HepG2 (cell line): ENCODE results near the gene MAN1A1. TPM values are rescaled to one million over a fixed set of nuclear protein-coding genes. Genes with fewer than 3 reads are reported as not detected.

Source experiments
- ARNT ChIP-seq: fragments of 450-650 bp; IDR thresholded peaks from 2 replicates; pipeline ENCODE4 v1.6.1; 2017
- BRD4 ChIP-seq: sonication (generic); formaldehyde crosslinking; IDR thresholded peaks from 2 replicates; pipeline ENCODE4 v1.4.0; 2020; ENCODE audit warnings: missing genetic modification reagents
- CBFB ChIP-seq: sonication (generic); formaldehyde crosslinking; IDR thresholded peaks from 2 replicates; pipeline ENCODE4 v1.4.0; 2020; ENCODE audit warnings: missing genetic modification reagents
- CREB1 ChIP-seq, 2 experiments: fragments of 450-650 bp in 1 of 2; IDR thresholded peaks; 2 replicates each; pipeline ENCODE4 v1.6.1; 2016 to 2017; ENCODE audit warnings: control low read depth in 1 of 2, mild to moderate bottlenecking in 1 of 2, missing compliant biosample characterization in 1 of 2, missing genetic modification characterization in 1 of 2
- DR1 ChIP-seq: sonication (generic); formaldehyde crosslinking; IDR thresholded peaks from 2 replicates; pipeline ENCODE4 v1.8.0; 2021; ENCODE audit warnings: mild to moderate bottlenecking, missing genetic modification reagents, inconsistent platforms
- EP300 ChIP-seq, 3 experiments: sonication (generic) in 1 of 3; formaldehyde crosslinking in 1 of 3; IDR thresholded peaks; 2 replicates each; pipeline versions ENCODE4 v1.5.1 to v1.6.1; 2011 to 2020; ENCODE audit warnings: low read depth in 2 of 3, low read length in 2 of 3, borderline replicate concordance in 1 of 3, improper control_type of control experiment in 1 of 3, mild to moderate bottlenecking in 1 of 3, missing genetic modification reagents in 1 of 3, moderate library complexity in 1 of 3
- GATA4 ChIP-seq: sonication (generic); IDR thresholded peaks from 2 replicates; pipeline ENCODE4 v1.6.1; 2016; ENCODE audit warnings: antibody characterized with exemption, low read depth, borderline replicate concordance
- GATAD2A ChIP-seq: IDR thresholded peaks from 2 replicates; pipeline ENCODE4 v1.6.1; 2016
- ISX ChIP-seq: sonication (generic); formaldehyde crosslinking; conservative IDR thresholded peaks from 2 replicates; pipeline ENCODE4 v1.5.0; 2020; ENCODE audit warnings: missing genetic modification reagents
- KDM2A ChIP-seq: sonication (generic); formaldehyde crosslinking; IDR thresholded peaks from 2 replicates; pipeline ENCODE4 v1.4.0; 2020; ENCODE audit warnings: low read depth, missing genetic modification reagents, borderline replicate concordance
- MAFK ChIP-seq, 2 experiments: IDR thresholded peaks in 1 of 2; conservative IDR thresholded peaks in 1 of 2; 2 replicates each; pipeline ENCODE4 v1.6.1; 2011; ENCODE audit warnings: improper control_type of control experiment in 2 of 2, low read length in 2 of 2
- MBD4 ChIP-seq: IDR thresholded peaks from 2 replicates; pipeline ENCODE4 v1.6.1; 2012; ENCODE audit warnings: low read length, inconsistent platforms, borderline replicate concordance
- MIXL1 ChIP-seq: IDR thresholded peaks from 2 replicates; pipeline ENCODE4 v1.6.1; 2016
- MLLT10 ChIP-seq: sonication (generic); formaldehyde crosslinking; IDR thresholded peaks from 2 replicates; pipeline ENCODE4 v1.4.0; 2020; ENCODE audit warnings: missing genetic modification reagents
- NFIC ChIP-seq: IDR thresholded peaks from 2 replicates; pipeline ENCODE4 v1.6.1; 2012; ENCODE audit warnings: mild to moderate bottlenecking, low read length, inconsistent platforms
- RBM22 ChIP-seq: fragments of 200-400 bp; formaldehyde crosslinking; optimal IDR thresholded peaks from 2 replicates; pipeline ENCODE3; 2017; ENCODE audit warnings: mild to moderate bottlenecking, low read length, moderate library complexity
- RCOR2 ChIP-seq: IDR thresholded peaks from 2 replicates; pipeline ENCODE4 v1.6.1; 2016; ENCODE audit warnings: missing biosample characterization, missing genetic modification reagents
- SSRP1 ChIP-seq: IDR thresholded peaks from 2 replicates; pipeline ENCODE4 v1.6.1; 2016; ENCODE audit warnings: control low read depth
- ZNF17 ChIP-seq: sonication (generic); formaldehyde crosslinking; IDR thresholded peaks from 2 replicates; pipeline ENCODE4 v1.5.0; 2020; ENCODE audit warnings: mild to moderate bottlenecking, missing genetic modification reagents
- ZNF207 ChIP-seq: fragments of 450-650 bp; IDR thresholded peaks from 2 replicates; pipeline ENCODE4 v1.6.1; 2016; ENCODE audit warnings: antibody characterized with exemption, borderline replicate concordance
- ZNF253 ChIP-seq: sonication (generic); formaldehyde crosslinking; IDR thresholded peaks from 2 replicates; pipeline ENCODE4 v1.8.0; 2022; ENCODE audit warnings: mild to moderate bottlenecking, missing genetic modification reagents, borderline replicate concordance
- ZNF335 ChIP-seq: sonication (generic); formaldehyde crosslinking; IDR thresholded peaks from 2 replicates; pipeline ENCODE4 v1.4.0; 2020; ENCODE audit warnings: missing genetic modification reagents
- ZNF451 ChIP-seq: sonication (generic); formaldehyde crosslinking; IDR thresholded peaks from 2 replicates; pipeline ENCODE4 v1.5.0; 2020; ENCODE audit warnings: mild to moderate bottlenecking, missing genetic modification reagents
- ZNF496 ChIP-seq: sonication (generic); formaldehyde crosslinking; IDR thresholded peaks from 2 replicates; pipeline ENCODE4 v1.8.1; 2023; ENCODE audit warnings: mild to moderate bottlenecking, moderate library complexity, missing genetic modification reagents; ENCODE audit not compliant: insufficient replicate concordance
- ZNF577 ChIP-seq: sonication (generic); formaldehyde crosslinking; IDR thresholded peaks from 2 replicates; pipeline ENCODE4 v1.4.0; 2020; ENCODE audit warnings: mild to moderate bottlenecking, low read depth, missing genetic modification reagents, borderline replicate concordance
- ZNF740 ChIP-seq: sonication (generic); formaldehyde crosslinking; IDR thresholded peaks from 2 replicates; pipeline ENCODE4 v1.4.0; 2020; ENCODE audit warnings: missing genetic modification reagents
- ZNF790 ChIP-seq: sonication (generic); formaldehyde crosslinking; IDR thresholded peaks from 2 replicates; pipeline ENCODE4 v1.8.0; 2022; ENCODE audit warnings: missing genetic modification reagents, mild to moderate bottlenecking, borderline replicate concordance
- ZSCAN9 ChIP-seq: IDR thresholded peaks from 2 replicates; pipeline ENCODE4 v1.6.1; 2016; ENCODE audit warnings: borderline replicate concordance
- polyA plus RNA-seq, 8 experiments: library from polyadenylated mRNA; depleted of rRNA in 3 of 8; stranded (reverse) in 7 of 8; unstranded in 1 of 8; fragments of >200 nt; fragmentation: Illumina TruSeq in 4 of 8; extraction: Trizol in 4 of 8; gene quantifications; 2 replicates each; pipeline versions ENCODE4 v1.2.1 to v1.2.3, GENCODE V29; 2011 to 2016; ENCODE audit warnings: low read depth in 4 of 8, missing spikeins in 1 of 8, mixed read lengths in 1 of 8; ENCODE audit not compliant: insufficient read depth in 1 of 8
- total RNA-seq, 5 experiments: library from RNA; depleted of rRNA; stranded (reverse); fragments of >200 nt; fragmentation: Illumina TruSeq; extraction: Trizol; gene quantifications; 2 replicates each; pipeline ENCODE4 v1.2.3, GENCODE V29; 2016; ENCODE audit warnings: low read depth in 1 of 5
- TF ChIP-seq, protein P1 (sequence below): IDR thresholded peaks from 2 replicates; pipeline ENCODE4 v1.6.1; 2018; ENCODE audit warnings: missing genetic modification reagents, mild to moderate bottlenecking, missing compliant biosample characterization

Gene MAN1A1
- total and polyA plus RNA-seq, 2 of the 13 experiments (the other 11 are each of a cell fraction or from before 2014, with no cell fraction given): 156 to 236 TPM

DNA sequence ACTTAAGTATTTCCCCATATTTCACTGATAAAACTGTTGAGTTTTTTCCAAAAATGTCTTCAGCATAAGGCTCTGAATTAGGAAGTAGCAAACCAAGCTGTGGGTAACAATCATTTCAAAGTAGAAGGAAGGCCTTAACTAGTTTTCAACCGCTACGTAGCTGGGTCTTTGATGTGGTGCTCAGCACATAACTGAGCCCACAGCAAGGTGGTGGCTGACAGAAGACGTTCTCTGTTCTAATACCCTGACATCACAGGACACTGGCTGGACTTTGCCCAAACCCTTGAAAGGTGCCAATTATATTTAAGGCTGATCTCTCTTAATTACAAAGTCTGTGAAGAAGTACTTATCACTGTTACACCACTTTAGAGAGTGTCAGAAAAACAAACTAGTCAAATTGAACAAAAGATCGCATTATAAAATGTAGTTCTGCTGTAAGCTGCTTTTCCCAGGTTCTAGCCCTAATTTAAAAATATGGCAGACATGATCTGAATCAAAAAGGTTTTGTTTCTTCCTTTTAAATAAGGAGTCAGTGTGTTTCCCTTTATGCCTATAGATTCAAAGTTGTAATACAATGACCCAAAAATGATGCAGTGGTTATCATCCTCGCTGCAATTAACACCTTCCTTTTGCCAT is 26.7 kb downstream of the MAN1A1 start (continued):
- no peak for TF ChIP-seq MAFK (conservative IDR thresholded peaks at IDR 0.05 in 1 of 2, IDR thresholded peaks at IDR 0.05 in 1 of 2; ENCODE audit: low read length in 2 of 2)
- TF ChIP-seq ZNF335 (CRISPR knock-in tag): no peak
- TF ChIP-seq ZNF740 (CRISPR knock-in tag): no peak
- no peak for TF ChIP-seq ZNF790
- TF ChIP-seq RCOR2: no peak
- peak; percentile 85 for TF ChIP-seq RBM22
- no peak for TF ChIP-seq ZSCAN9
- no peak for TF ChIP-seq BRD4
- TF ChIP-seq GATAD2A (CRISPR knock-in tag): no peak
- no peak for TF ChIP-seq ISX (CRISPR knock-in tag)
- TF ChIP-seq GATA4: no peak
- TF ChIP-seq ZNF496: no peak
- TF ChIP-seq ZNF577: no peak
- TF ChIP-seq CBFB (CRISPR knock-in tag): 0 out of 2 replicates have a peak, but pooled peaks have one; percentile 29
- TF ChIP-seq, protein P1, sequence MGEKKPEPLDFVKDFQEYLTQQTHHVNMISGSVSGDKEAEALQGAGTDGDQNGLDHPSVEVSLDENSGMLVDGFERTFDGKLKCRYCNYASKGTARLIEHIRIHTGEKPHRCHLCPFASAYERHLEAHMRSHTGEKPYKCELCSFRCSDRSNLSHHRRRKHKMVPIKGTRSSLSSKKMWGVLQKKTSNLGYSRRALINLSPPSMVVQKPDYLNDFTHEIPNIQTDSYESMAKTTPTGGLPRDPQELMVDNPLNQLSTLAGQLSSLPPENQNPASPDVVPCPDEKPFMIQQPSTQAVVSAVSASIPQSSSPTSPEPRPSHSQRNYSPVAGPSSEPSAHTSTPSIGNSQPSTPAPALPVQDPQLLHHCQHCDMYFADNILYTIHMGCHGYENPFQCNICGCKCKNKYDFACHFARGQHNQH (CRISPR knock-in tag): no peak
- no peak for TF ChIP-seq ZNF451 (CRISPR knock-in tag)
- no peak for TF ChIP-seq ZNF253
- TF ChIP-seq DR1: no peak
- no peak for TF ChIP-seq ARNT
- no peak for TF ChIP-seq MIXL1 (CRISPR knock-in tag)
- 0 out of 4 replicates have a peak, but pooled peaks of 1 of the 2 experiments have one; percentile 9 for TF ChIP-seq EP300 (IDR thresholded peaks at IDR 0.05; ENCODE audit: low read depth in 2 of 2, low read length in 2 of 2)
- TF ChIP-seq EP300 (CRISPR knock-in tag; IDR thresholded peaks at IDR 0.05; ENCODE audit: borderline replicate concordance): no peak
- no peak for TF ChIP-seq CREB1 (IDR thresholded peaks at IDR 0.05)
- 0 out of 2 replicates have a peak, but pooled peaks have one; percentile 41 for TF ChIP-seq CREB1 (CRISPR knock-in tag; IDR thresholded peaks at IDR 0.05)
- TF ChIP-seq MBD4: no peak
- TF ChIP-seq NFIC: peak; percentile 35; the same call in 1 of the 2 replicates
- TF ChIP-seq ZNF207: no peak
- no peak for TF ChIP-seq MLLT10 (CRISPR knock-in tag)
- peak; percentile 64; the same call in 1 of the 2 replicates for TF ChIP-seq SSRP1 (CRISPR knock-in tag)
- TF ChIP-seq ZNF17 (CRISPR knock-in tag): no peak
- no peak for TF ChIP-seq KDM2A (CRISPR knock-in tag)
